ENCODE measurements around the gene CCRL2. TPM values are rescaled to one million over a fixed set of nuclear protein-coding genes. Genes with fewer than 3 reads are reported as not detected.

Gene CCRL2
- total RNA-seq, 1 experiment from 2014 or later = not detected

- Mint-ChIP-seq H3K27me3 (ENCODE audit: unreplicated experiment) (peaks cover 17% of the 10 kb centered on the region), H3K4me3 (ENCODE audit: low read depth, unreplicated experiment) (no peak overlapping the region), H3K27ac (ENCODE audit: unreplicated experiment) (no peak overlapping the region), H3K36me3 (ENCODE audit: insufficient read depth, unreplicated experiment) (no peaks in the 10 kb centered on the region), H3K9me3 (ENCODE audit: low read depth, unreplicated experiment) (no peaks in the 10 kb centered on the region), H3K4me1 (ENCODE audit: low read depth, unreplicated experiment) (no peaks in the 10 kb centered on the region)
- TF ChIP-seq, protein P1, sequence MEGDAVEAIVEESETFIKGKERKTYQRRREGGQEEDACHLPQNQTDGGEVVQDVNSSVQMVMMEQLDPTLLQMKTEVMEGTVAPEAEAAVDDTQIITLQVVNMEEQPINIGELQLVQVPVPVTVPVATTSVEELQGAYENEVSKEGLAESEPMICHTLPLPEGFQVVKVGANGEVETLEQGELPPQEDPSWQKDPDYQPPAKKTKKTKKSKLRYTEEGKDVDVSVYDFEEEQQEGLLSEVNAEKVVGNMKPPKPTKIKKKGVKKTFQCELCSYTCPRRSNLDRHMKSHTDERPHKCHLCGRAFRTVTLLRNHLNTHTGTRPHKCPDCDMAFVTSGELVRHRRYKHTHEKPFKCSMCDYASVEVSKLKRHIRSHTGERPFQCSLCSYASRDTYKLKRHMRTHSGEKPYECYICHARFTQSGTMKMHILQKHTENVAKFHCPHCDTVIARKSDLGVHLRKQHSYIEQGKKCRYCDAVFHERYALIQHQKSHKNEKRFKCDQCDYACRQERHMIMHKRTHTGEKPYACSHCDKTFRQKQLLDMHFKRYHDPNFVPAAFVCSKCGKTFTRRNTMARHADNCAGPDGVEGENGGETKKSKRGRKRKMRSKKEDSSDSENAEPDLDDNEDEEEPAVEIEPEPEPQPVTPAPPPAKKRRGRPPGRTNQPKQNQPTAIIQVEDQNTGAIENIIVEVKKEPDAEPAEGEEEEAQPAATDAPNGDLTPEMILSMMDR (IDR thresholded peaks at IDR 0.05; ENCODE audit: unreplicated experiment) = no peak
- BruUV-seq (replicated peaks) = no TSS peak
- intact Hi-C loops (cut with micrococcal nuclease; ENCODE audit: unreplicated experiment) = loop anchor here (10.0 kb wide), 1 partner anchor 54 kb away; no protein-coding TSS in a partner anchor
- CTCF ChIA-PET = interaction anchor here (1.6 kb wide), 1 partner anchor 32 kb away, joined by 3 read pairs; the partner anchor contains the start of genes CCR5AS and CCRL2
- no peak for DNase-seq
Measured at GRCh38 chr3:46438831-46439230, 31.8 kb downstream of the CCRL2 start.

- CTCF ChIA-PET = no interaction called here
- intact Hi-C loops (cut with micrococcal nuclease; ENCODE audit: unreplicated experiment) = no loop called here
- BruUV-seq (replicated peaks) = no TSS peak
- Mint-ChIP-seq H3K9me3 (ENCODE audit: low read depth, unreplicated experiment) (no peaks in the 10 kb centered on the region), H3K36me3 (ENCODE audit: insufficient read depth, unreplicated experiment) (no peaks in the 10 kb centered on the region), H3K27me3 (ENCODE audit: unreplicated experiment) (peaks cover 17% of the 10 kb centered on the region), H3K27ac (ENCODE audit: unreplicated experiment) (no peak overlapping the region), H3K4me1 (ENCODE audit: low read depth, unreplicated experiment) (no peaks in the 10 kb centered on the region), H3K4me3 (ENCODE audit: low read depth, unreplicated experiment) (no peak overlapping the region)
- TF ChIP-seq, protein P1 (IDR thresholded peaks at IDR 0.05; ENCODE audit: unreplicated experiment) = no peak
- DNase-seq = no peak
Measured at GRCh38 chr3:46440531-46441294, 33.7 kb downstream of the CCRL2 start.

- DNase-seq = peak; percentile 53
- Mint-ChIP-seq H3K27ac (ENCODE audit: unreplicated experiment) (no peak overlapping the region), H3K9me3 (ENCODE audit: low read depth, unreplicated experiment) (no peaks in the 10 kb centered on the region), H3K4me3 (ENCODE audit: low read depth, unreplicated experiment) (no peak overlapping the region), H3K4me1 (ENCODE audit: low read depth, unreplicated experiment) (no peaks in the 10 kb centered on the region), H3K36me3 (ENCODE audit: insufficient read depth, unreplicated experiment) (no peaks in the 10 kb centered on the region), H3K27me3 (ENCODE audit: unreplicated experiment) (peaks cover 38% of the 10 kb centered on the region)
- CTCF ChIA-PET = interaction anchor here (0.7 to 0.9 kb wide), 2 partner anchors 20 to 272 kb away, joined by 3 to 5 read pairs; no protein-coding TSS in a partner anchor
- intact Hi-C loops (cut with micrococcal nuclease; ENCODE audit: unreplicated experiment) = no loop called here
- BruUV-seq (replicated peaks) = no TSS peak
- TF ChIP-seq, protein P1 (IDR thresholded peaks at IDR 0.05; ENCODE audit: unreplicated experiment) = peak; percentile 18
Measured at GRCh38 chr3:46442576-46443530, 35.8 kb downstream of the CCRL2 start.

- no peak for DNase-seq
- CTCF ChIA-PET = no interaction called here
- H3K27ac Mint-ChIP-seq (ENCODE audit: unreplicated experiment) = no peak overlapping the region
- intact Hi-C loops (cut with micrococcal nuclease; ENCODE audit: unreplicated experiment) = no loop called here
- BruUV-seq (replicated peaks) = no TSS peak
- TF ChIP-seq, protein P1 (IDR thresholded peaks at IDR 0.05; ENCODE audit: unreplicated experiment) = no peak
- H3K27me3 Mint-ChIP-seq (ENCODE audit: unreplicated experiment) = peaks cover 51% of the 10 kb centered on the region
- H3K4me3 Mint-ChIP-seq (ENCODE audit: low read depth, unreplicated experiment) = no peak overlapping the region
- no peaks in the 10 kb centered on the region for H3K36me3 Mint-ChIP-seq (ENCODE audit: insufficient read depth, unreplicated experiment)
- H3K4me1 Mint-ChIP-seq (ENCODE audit: low read depth, unreplicated experiment) = no peaks in the 10 kb centered on the region
- H3K9me3 Mint-ChIP-seq (ENCODE audit: low read depth, unreplicated experiment) = no peaks in the 10 kb centered on the region
Measured at GRCh38 chr3:46447228-46447985, 40.3 kb downstream of the CCRL2 start.
